Heart left ventricle (tissue), 16 donors: ENCODE measurements around the gene VWA3B. TPM values are rescaled to one million over a fixed set of nuclear protein-coding genes. Genes with fewer than 3 reads are reported as not detected.

Source experiments
- ATAC-seq, 4 donors: fragments of 200-7000 bp; cut with Tn5 transposase; one replicate each; pipeline ENCODE4 v1.9.1; 2020 to 2022; ENCODE audit warnings: moderate library complexity in 4 of 4, mild to moderate bottlenecking in 3 of 4, moderate number of reproducible peaks in 1 of 4
- DNase-seq, 5 donors: peaks; one replicate each; pipeline ENCODE4 v3.0.0-alpha.2; 2020
- H3K27ac ChIP-seq, 12 donors: fragments of 200-600 bp; sonication (generic) in 4 of 12; one replicate each; pipeline versions ENCODE4 v1.5.0 to v1.8.0; 2016 to 2022; ENCODE audit warnings: mild to moderate bottlenecking in 2 of 12
- H3K27me3 ChIP-seq, 9 donors: fragments of 200-600 bp; sonication (generic) in 2 of 9; one replicate each; pipeline versions ENCODE4 v1.5.1 to v1.8.0; 2016 to 2022; ENCODE audit warnings: mild to moderate bottlenecking in 3 of 9
- H3K36me3 ChIP-seq, 9 donors: fragments of 200-600 bp; sonication (generic) in 2 of 9; one replicate each; pipeline versions ENCODE4 v1.5.0 to v1.8.0; 2018 to 2022; ENCODE audit warnings: mild to moderate bottlenecking in 2 of 9
- H3K4me1 ChIP-seq, 12 donors: fragments of 200-600 bp; sonication (generic) in 4 of 12; one replicate each; pipeline versions ENCODE4 v1.5.0 to v1.8.0; 2016 to 2022; ENCODE audit warnings: mild to moderate bottlenecking in 3 of 12
- H3K4me3 ChIP-seq, 12 donors: fragments of 200-600 bp; sonication (generic) in 4 of 12; one replicate each; pipeline versions ENCODE4 v1.5.0 to v1.8.0; 2017 to 2022; ENCODE audit warnings: mild to moderate bottlenecking in 9 of 12, moderate library complexity in 4 of 12
- H3K9me3 ChIP-seq, 12 donors: fragments of 200-600 bp; sonication (generic) in 4 of 12; one replicate each; pipeline versions ENCODE4 v1.5.0 to v1.8.0; 2016 to 2022; ENCODE audit warnings: mild to moderate bottlenecking in 1 of 12
- CTCF ChIP-seq, 12 donors: fragments of 200-600 bp; sonication (generic) in 4 of 12; IDR thresholded peaks; one replicate each; pipeline versions ENCODE4 v1.5.0 to v1.8.0; 2018 to 2022; ENCODE audit warnings: antibody characterized with exemption in 12 of 12, mild to moderate bottlenecking in 5 of 12
- POLR2A ChIP-seq, 2 donors: fragments of 450-650 bp; IDR thresholded peaks; one replicate each; pipeline ENCODE4 v1.6.1; 2017; ENCODE audit warnings: antibody characterized with exemption in 2 of 2, mild to moderate bottlenecking in 2 of 2, moderate library complexity in 2 of 2
- WGBS, 4 donors: extraction: QIAGEN DNeasy Blood & Tissue Kit in 2 of 4; methylation state at CpG; one replicate each; pipeline versions ENCODE4 v1.1.5 to v1.1.7; 2013 to 2018; 5-methylcytosine and 5-hydroxymethylcytosine counted together
- intact Hi-C, 10 donors: fragments of 100-400 bp; cut with DNase I; formaldehyde crosslinking; loops; one replicate each; pipeline versions ENCODE4 v1.11.1 to v1.14.2; 2022
- polyA plus RNA-seq, 2 donors: library from polyadenylated mRNA; stranded (reverse); fragments of 200-250 nt; gene quantifications; one replicate each; pipeline ENCODE4 v1.2.3, GENCODE V29; 2013
- total RNA-seq, 9 donors: library from RNA; depleted of rRNA in 2 of 9; stranded (reverse); fragments of >200 nt in 2 of 9; fragmentation: NEBNext Ultra II Directional in 3 of 9; extraction: Animal tissue kit (Norgen Biotek cat#: 25700) in 3 of 9; gene quantifications; one replicate each; pipeline versions ENCODE4 v1.1.0 to v1.2.4, GENCODE V29; 2016 to 2023
- donor health status: ischemic (EF 13 %, LVEDD 7.1; RV severe dilation, severe dysfunction).
- donor health status: healthy with polysubstance abuse.
- donor health status: DM: no; HTN: yes; CAD: no.
- donor health status: DM: no; HTN: no; CAD: no.
- donor health status: ischemic (EF 25% LVEDD 6.9; RV normal size, moderate dysfunction).
- donor health status: ischemic (EF 25% LVEDD 5.7; RV mildly dilated, moderate dysfunction).
- donor health status: healthy.
- donor health status: DM: yes; HTN: yes; CAD: no.
- donor health status: ischemic (EF 35%, LVEDD 5.7; RV mildly dilated, moderate dysfunction).
- donor health status: nonischemic (EF 11% LVEDD 7.7; RV severe dilation, severe dysfunction).
- donor health status: DM: yes; HTN: yes; CAD: no.
- donor health status: PGD.
- donor health status: ischemic (EF 29% LVEDD 5.4; RV normal size, mild dysfunction).
- donor health status: nonischemic (EF 23%, LVEDD 6.1; RV moderate dilation, normal function).

Gene VWA3B
- total and polyA plus RNA-seq, 11 donors = 0.11 to 0.61 (median 0.24) TPM; not detected in 1

GRCh38 chr2:98149333-98149697, 62.3 kb downstream of the VWA3B start:
- H3K27ac ChIP-seq = peak overlapping the region in 8 of 12 donors; percentile 8 to 37 (median 21)
- intact Hi-C loops = no loop called here

GRCh38 chr2:98153481-98153880, 66.5 kb downstream of the VWA3B start:
- peak in 2 of 4 donors; percentile 13 to 30 for ATAC-seq
- H3K4me3 ChIP-seq = no peak overlapping the region

More at GRCh38 chr2:98149333-98149697, 62.3 kb downstream of the VWA3B start:
- ATAC-seq = peak in 3 of 4 donors; percentile 72 to 84 (median 84)
- H3K9me3 ChIP-seq = peaks cover 0 to 11% (median 0%) of the 10 kb centered on the region in 12 donors
- H3K4me3 ChIP-seq = peak overlapping the region in 8 of 12 donors; percentile 9 to 40 (median 24)
- H3K27me3 ChIP-seq = no peaks in the 10 kb centered on the region
- 36 to 47% (median 42%) methylated on average over 4 of the region's 4 CpGs for WGBS, 4 donors
- no peaks in the 10 kb centered on the region for H3K36me3 ChIP-seq
- H3K4me1 ChIP-seq = peaks cover 0 to 20% (median 4%) of the 10 kb centered on the region in 12 donors
- no peak for DNase-seq
- TF ChIP-seq POLR2A (IDR thresholded peaks at IDR 0.05) (no peak), CTCF (IDR thresholded peaks at IDR 0.05) (peak in 3 of 12 donors; percentile 8 to 20 (median 16))

GRCh38 chr2:98155291-98155690, 68.3 kb downstream of the VWA3B start:
- intact Hi-C loops = no loop called here

More at GRCh38 chr2:98153481-98153880, 66.5 kb downstream of the VWA3B start:
- 41 to 56% (median 53%) methylated on average over 5 of the region's 5 CpGs for WGBS, 4 donors
- intact Hi-C loops = no loop called here
- DNase-seq = no peak
- Histone ChIP-seq H3K36me3 (no peaks in the 10 kb centered on the region), H3K4me1 (peaks cover 0 to 41% (median 8%) of the 10 kb centered on the region in 12 donors), H3K9me3 (no peaks in the 10 kb centered on the region), H3K27ac (peak overlapping the region; percentile 9 to 79 (median 66)), H3K27me3 (no peaks in the 10 kb centered on the region)
- TF ChIP-seq POLR2A (IDR thresholded peaks at IDR 0.05) (no peak), CTCF (IDR thresholded peaks at IDR 0.05) (no peak)

GRCh38 chr2:98155716-98156115, 68.7 kb downstream of the VWA3B start:
- DNase-seq (no peak), ATAC-seq (no peak)
- Histone ChIP-seq H3K36me3 (no peaks in the 10 kb centered on the region), H3K4me1 (peaks cover 0 to 62% (median 26%) of the 10 kb centered on the region in 12 donors), H3K4me3 (no peak overlapping the region), H3K9me3 (no peaks in the 10 kb centered on the region), H3K27ac (peak overlapping the region in 7 of 12 donors; percentile 8 to 64 (median 28)), H3K27me3 (no peaks in the 10 kb centered on the region)
- intact Hi-C loops = no loop called here
- 55 to 67% (median 60%) methylated on average over 4 of the region's 4 CpGs for WGBS, 4 donors
- TF ChIP-seq CTCF (IDR thresholded peaks at IDR 0.05) = no peak
- no peak for TF ChIP-seq POLR2A (IDR thresholded peaks at IDR 0.05)

More at GRCh38 chr2:98155291-98155690, 68.3 kb downstream of the VWA3B start:
- Histone ChIP-seq H3K9me3 (no peaks in the 10 kb centered on the region), H3K36me3 (no peaks in the 10 kb centered on the region), H3K4me1 (peaks cover 0 to 59% (median 21%) of the 10 kb centered on the region in 12 donors), H3K27me3 (no peaks in the 10 kb centered on the region), H3K27ac (peak overlapping the region in 4 of 12 donors; percentile 19 to 64 (median 38)), H3K4me3 (no peak overlapping the region)
- ATAC-seq (no peak), DNase-seq (no peak)
- TF ChIP-seq POLR2A (IDR thresholded peaks at IDR 0.05) (no peak), CTCF (IDR thresholded peaks at IDR 0.05) (no peak)
- 87 to 92% (median 91%) methylated on average over 8 of the region's 8 CpGs for WGBS, 4 donors
